ENCODE data around the gene PRDM11.

DNA sequence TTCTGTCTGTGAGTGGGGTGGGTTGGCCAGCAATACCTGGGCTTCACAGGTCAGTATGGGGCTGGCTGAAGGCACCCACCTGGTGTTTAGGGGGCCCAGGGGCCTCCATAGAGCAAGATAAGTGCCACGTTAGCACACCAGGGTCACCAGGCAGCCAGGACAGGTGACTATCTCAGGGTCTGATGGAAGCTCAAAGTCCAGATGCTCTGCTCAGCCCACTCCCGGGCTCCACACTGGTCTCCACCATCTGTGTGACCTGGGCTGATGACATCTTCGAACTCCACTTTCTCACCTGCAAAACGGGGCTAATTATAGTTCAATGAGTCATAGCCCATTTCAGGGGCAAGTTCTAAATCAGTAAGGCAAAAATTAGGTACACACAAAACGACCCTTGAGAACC is 39.4 kb upstream of the PRDM11 start:
- TF ChIP-seq POLR2A (IDR thresholded peaks at IDR 0.05): no peak
- no peak for TF ChIP-seq POLR2AphosphoS5 (IDR thresholded peaks at IDR 0.05)
- TF ChIP-seq, protein P1, sequence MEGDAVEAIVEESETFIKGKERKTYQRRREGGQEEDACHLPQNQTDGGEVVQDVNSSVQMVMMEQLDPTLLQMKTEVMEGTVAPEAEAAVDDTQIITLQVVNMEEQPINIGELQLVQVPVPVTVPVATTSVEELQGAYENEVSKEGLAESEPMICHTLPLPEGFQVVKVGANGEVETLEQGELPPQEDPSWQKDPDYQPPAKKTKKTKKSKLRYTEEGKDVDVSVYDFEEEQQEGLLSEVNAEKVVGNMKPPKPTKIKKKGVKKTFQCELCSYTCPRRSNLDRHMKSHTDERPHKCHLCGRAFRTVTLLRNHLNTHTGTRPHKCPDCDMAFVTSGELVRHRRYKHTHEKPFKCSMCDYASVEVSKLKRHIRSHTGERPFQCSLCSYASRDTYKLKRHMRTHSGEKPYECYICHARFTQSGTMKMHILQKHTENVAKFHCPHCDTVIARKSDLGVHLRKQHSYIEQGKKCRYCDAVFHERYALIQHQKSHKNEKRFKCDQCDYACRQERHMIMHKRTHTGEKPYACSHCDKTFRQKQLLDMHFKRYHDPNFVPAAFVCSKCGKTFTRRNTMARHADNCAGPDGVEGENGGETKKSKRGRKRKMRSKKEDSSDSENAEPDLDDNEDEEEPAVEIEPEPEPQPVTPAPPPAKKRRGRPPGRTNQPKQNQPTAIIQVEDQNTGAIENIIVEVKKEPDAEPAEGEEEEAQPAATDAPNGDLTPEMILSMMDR (IDR thresholded peaks at IDR 0.05): no peak
- no peak for TF ChIP-seq EP300 (IDR thresholded peaks at IDR 0.05)
